HG02623 (cell line): ENCODE measurements around the gene ABHD4.
"Not testable (repeated sequence)": the region's sequence is repeated elsewhere in the genome, so short reads cannot be mapped to it uniquely, and the experiment has no call there.

Source experiments
- ATAC-seq: cut with Tn5 transposase; IDR thresholded peaks from one replicate; pipeline ENCODE4 v1.9.1; 2021; ENCODE audit warnings: moderate library complexity; ENCODE audit not compliant: unreplicated experiment

The ABHD4 gene

GRCh38 chr14:22626590-22626989 lies 28.5 kb downstream of the ABHD4 start:
- no peak for ATAC-seq

GRCh38 chr14:22627506-22628263 lies 29.6 kb downstream of the ABHD4 start:
- no peak for ATAC-seq

GRCh38 chr14:22629361-22629760 lies 31.3 kb downstream of the ABHD4 start:
- no peak for ATAC-seq

DNA sequence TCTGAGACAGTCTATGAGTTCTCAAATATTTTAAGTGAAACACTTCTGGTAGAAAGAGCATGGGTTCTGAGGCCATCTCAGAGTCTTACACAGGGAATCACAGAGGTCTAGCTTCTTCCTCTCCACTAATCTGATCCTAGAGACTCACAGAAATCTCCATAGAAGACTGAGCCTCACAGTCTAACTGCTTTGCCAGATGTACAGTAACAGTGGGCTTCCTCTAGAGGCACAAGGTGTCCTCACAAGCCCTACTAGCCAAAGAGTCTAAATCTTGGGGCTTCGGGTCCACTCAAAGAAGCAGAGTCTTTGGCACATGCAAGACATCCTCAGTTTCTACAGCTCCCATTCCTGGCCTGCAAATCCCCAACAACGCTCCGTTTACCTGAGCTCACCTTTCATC lies 32.0 kb downstream of the ABHD4 start:
- no peak for ATAC-seq

GRCh38 chr14:22630486-22630885 lies 32.4 kb downstream of the ABHD4 start:
- ATAC-seq, result no peak

GRCh38 chr14:22634233-22634900 lies 36.3 kb downstream of the ABHD4 start:
- ATAC-seq, result no peak

DNA sequence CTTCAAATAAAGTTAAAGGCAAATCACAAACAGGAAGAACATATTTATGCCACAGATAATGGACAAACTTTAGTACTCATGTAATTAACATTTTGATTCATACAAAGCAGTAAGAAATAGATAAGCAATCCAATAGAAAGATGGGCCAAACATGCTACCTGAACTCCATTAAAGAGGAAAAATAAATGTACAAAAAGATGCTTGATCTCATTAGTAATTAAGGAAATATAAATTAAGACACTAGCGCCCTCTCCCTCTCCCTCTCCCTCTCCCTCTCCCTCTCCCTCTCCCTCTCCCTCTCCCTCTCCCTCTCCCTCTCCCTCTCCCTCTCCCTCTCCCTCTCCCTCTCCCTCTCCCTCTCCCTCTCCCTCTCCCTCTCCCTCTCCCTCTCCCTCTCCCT lies 37.9 kb downstream of the ABHD4 start:
- not testable (repeated sequence) for ATAC-seq

GRCh38 chr14:22640192-22640591 lies 42.1 kb downstream of the ABHD4 start:
- ATAC-seq, result no peak

DNA sequence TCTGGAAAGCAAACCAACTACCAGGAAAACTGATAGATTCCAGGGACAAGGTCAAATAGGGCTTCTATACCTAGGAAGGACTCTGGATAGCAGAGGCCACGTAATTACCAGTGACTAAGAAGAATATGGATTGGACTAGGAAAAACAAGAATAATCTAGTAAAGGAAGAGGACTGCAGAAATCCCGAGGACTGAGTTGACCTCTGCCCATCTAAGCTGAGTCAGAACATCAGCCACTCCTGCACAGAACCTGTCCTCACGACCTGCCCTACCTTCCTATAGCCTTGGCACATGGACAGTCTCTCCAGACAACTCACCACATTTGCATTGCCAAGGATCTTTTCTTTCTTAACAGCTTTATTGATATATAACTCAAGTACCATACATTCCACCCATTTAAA lies 43.7 kb downstream of the ABHD4 start:
- no peak for ATAC-seq

GRCh38 chr14:22644305-22644635 lies 46.2 kb downstream of the ABHD4 start, which contains the start of gene OR6J1:
OR6J1 (minus strand) TSS chr14:22644352; CDS start chr14:22634811, 9,541 bp downstream.
- ATAC-seq, result no peak

GRCh38 chr14:22646570-22647254 lies 48.6 kb downstream of the ABHD4 start:
- no peak for ATAC-seq

DNA sequence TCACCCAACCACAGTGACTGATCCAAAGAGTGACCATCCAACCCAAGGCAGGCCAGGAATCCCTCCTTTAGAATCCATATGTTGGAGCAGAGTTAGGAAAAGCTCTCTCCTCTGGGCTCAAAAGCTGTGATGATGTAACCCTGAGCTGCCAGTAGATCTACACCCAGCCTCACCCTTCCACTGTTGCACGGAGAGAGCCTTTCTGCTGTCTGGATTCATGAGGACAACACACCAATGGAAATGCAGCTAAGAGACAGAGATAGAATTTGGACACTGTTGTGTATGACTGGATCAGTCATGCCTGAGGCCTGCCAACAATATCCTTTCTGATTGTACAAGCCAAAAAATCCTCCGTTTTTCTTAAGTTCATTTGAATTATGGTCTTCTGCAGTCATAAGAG lies 50.4 kb downstream of the ABHD4 start:
- ATAC-seq, result no peak

- ATAC-seq, result no peak
Observed at GRCh38 chr14:22650046-22650739, 52.1 kb downstream of the ABHD4 start.

GRCh38 chr14:22650960-22651521 lies 52.9 kb downstream of the ABHD4 start:
- no peak for ATAC-seq

DNA sequence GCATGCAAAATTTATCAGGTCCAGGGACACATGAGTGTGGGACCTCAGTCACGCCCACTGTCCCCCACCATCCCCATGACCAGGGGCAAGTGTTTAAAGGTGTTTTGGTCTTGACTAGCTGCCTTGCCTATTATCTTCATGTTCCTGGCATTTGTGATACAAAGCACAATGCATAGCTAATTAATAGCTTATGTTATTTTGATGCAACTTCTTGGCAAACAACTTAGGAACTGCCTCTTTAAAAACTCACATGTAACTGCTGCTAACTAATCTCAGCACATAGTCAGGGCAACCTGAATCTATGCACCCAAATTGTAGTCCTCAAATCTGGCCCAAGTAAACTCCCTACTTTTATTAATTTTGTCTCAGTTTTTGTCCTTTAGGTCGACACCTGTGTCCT lies 53.5 kb downstream of the ABHD4 start:
- no peak for ATAC-seq

- ATAC-seq, result no peak
Observed at GRCh38 chr14:22653012-22653621, 55.0 kb downstream of the ABHD4 start.

GRCh38 chr14:22656226-22656625 lies 58.1 kb downstream of the ABHD4 start:
- ATAC-seq, result no peak

- ATAC-seq, result no peak
Observed at GRCh38 chr14:22656945-22657731, 59.0 kb downstream of the ABHD4 start.

GRCh38 chr14:22657861-22658260 lies 59.8 kb downstream of the ABHD4 start:
- no peak for ATAC-seq

DNA sequence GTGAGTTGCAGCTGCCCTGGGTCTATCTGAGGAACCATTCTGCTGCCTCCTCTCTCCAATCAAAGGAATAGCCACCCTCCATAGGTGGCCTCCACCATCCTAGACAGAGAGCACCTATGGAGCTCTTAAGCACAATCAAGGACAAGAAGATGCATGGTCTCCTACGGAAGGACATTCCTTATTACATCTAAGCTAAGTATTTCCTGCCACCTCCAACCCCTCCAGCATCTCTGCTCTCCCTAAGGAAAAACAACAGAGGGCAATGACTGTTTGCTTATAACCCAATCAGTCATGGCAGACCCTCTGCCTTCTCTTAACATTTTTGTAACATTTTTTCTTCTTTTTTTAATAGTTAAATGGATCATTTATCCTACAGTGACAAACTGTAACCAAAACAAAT lies 60.8 kb downstream of the ABHD4 start:
- ATAC-seq, result no peak
